Muscle of arm (tissue), 12 donors: ENCODE measurements around the gene NEDD4L. TPM values are rescaled to one million over a fixed set of nuclear protein-coding genes. Genes with fewer than 3 reads are reported as not detected.

Experiments
- DNase-seq: peaks from one replicate; pipeline ENCODE4 v3.0.0-alpha.2; 2013
- polyA plus RNA-seq, 12 donors: library from polyadenylated mRNA; unstranded; fragments of 120-200 nt; gene quantifications; one replicate each; pipeline ENCODE4 v1.2.1, GENCODE V29; 2013; ENCODE audit not compliant: insufficient read length in 12 of 12

The NEDD4L gene
- polyA plus RNA-seq, 12 donors = 32.9 to 61.7 (median 43.5) TPM; not detected in 1

- DNase-seq = peak; percentile 64
Observed at GRCh38 chr18:58344861-58345463, 300.9 kb downstream of the NEDD4L start.

GRCh38 chr18:58345875-58346274, 301.8 kb downstream of the NEDD4L start:
- no peak for DNase-seq

GRCh38 chr18:58347135-58347534, 303.1 kb downstream of the NEDD4L start:
- no peak for DNase-seq

GRCh38 chr18:58348517-58348916, 304.5 kb downstream of the NEDD4L start:
- no peak for DNase-seq

- no peak for DNase-seq
Observed at GRCh38 chr18:58348951-58349350, 304.9 kb downstream of the NEDD4L start.

- DNase-seq = no peak
Observed at GRCh38 chr18:58349650-58350049, 305.6 kb downstream of the NEDD4L start.

GRCh38 chr18:58350526-58350925, 306.5 kb downstream of the NEDD4L start:
- DNase-seq = no peak

- no peak for DNase-seq
Observed at GRCh38 chr18:58351776-58352175, 307.8 kb downstream of the NEDD4L start.

- DNase-seq = no peak
Observed at GRCh38 chr18:58353581-58353980, 309.6 kb downstream of the NEDD4L start.

GRCh38 chr18:58354051-58354450, 310.0 kb downstream of the NEDD4L start:
- no peak for DNase-seq

GRCh38 chr18:58354791-58355190, 310.8 kb downstream of the NEDD4L start:
- DNase-seq = no peak

- DNase-seq = no peak
Observed at GRCh38 chr18:58355243-58355642, 311.2 kb downstream of the NEDD4L start.

- DNase-seq = no peak
Observed at GRCh38 chr18:58359218-58359617, 315.2 kb downstream of the NEDD4L start.

- no peak for DNase-seq
Observed at GRCh38 chr18:58359620-58360019, 315.6 kb downstream of the NEDD4L start.

- DNase-seq = no peak
Observed at GRCh38 chr18:58360324-58360723, 316.3 kb downstream of the NEDD4L start.

- no peak for DNase-seq
Observed at GRCh38 chr18:58361212-58361611, 317.2 kb downstream of the NEDD4L start.

GRCh38 chr18:58362027-58362575, 318.1 kb downstream of the NEDD4L start:
- no peak for DNase-seq

GRCh38 chr18:58362829-58363271, 318.8 kb downstream of the NEDD4L start:
- DNase-seq = no peak

- no peak for DNase-seq
Observed at GRCh38 chr18:58363767-58364540, 319.9 kb downstream of the NEDD4L start.

- DNase-seq = no peak
Observed at GRCh38 chr18:58364876-58365528, 321.0 kb downstream of the NEDD4L start.

- DNase-seq = no peak
Observed at GRCh38 chr18:58367425-58368140, 323.6 kb downstream of the NEDD4L start.

- DNase-seq = no peak
Observed at GRCh38 chr18:58369616-58370015, 325.6 kb downstream of the NEDD4L start.
